Measurements from ENCODE around the gene TGFBR2. TPM values are rescaled to one million over a fixed set of nuclear protein-coding genes. Genes with fewer than 3 reads are reported as not detected.

Gene TGFBR2
- total and polyA plus RNA-seq, 2 experiments from 2014 or later = 135 to 188 TPM

DNA sequence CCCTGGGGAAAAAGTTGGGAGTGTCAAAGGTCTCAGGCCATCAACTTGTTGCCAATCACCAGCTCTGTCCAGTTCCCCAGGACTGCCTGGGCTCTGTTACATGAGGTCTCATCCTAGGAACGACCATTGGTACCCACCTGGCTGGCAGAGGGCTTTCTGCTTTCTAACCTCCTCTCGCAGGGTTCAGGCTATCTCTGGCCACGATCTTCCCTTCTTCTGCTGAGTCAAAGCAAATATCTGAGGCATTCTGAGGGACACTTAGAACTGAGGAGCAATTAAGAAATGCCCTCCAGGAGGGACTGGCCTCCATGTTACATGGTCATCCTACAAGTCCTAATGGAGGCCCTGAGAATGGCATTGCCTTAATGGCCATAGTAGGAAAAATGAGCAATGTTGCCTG, 77.4 kb downstream of the TGFBR2 start:
- Histone ChIP-seq H4K20me1 (ENCODE audit: insufficient read depth) (no peaks in the 10 kb centered on the region), H3K9me3 (ENCODE audit: low read depth) (no peaks in the 10 kb centered on the region), H3K4me2 (ENCODE audit: unreplicated experiment) (no peak overlapping the region), H3K27me3 (replicated peaks; ENCODE audit: insufficient read depth) (no peaks in the 10 kb centered on the region), H3K4me3 (no peak overlapping the region), H3K27ac (no peak overlapping the region), H3F3A (ENCODE audit: insufficient read depth) (peaks cover 53% of the 10 kb centered on the region), H3K4me1 (ENCODE audit: insufficient read depth) (peaks cover 46% of the 10 kb centered on the region), H3K79me2 (ENCODE audit: insufficient read depth) (peaks cover 85% of the 10 kb centered on the region), H3K9ac (no peak overlapping the region), H3K9me2 (ENCODE audit: insufficient read depth) (no peaks in the 10 kb centered on the region), H3K36me3 (ENCODE audit: low read depth) (peaks cover 52% of the 10 kb centered on the region), H2AFZ (no peak overlapping the region)
- TF ChIP-seq EZH2phosphoT487 (IDR thresholded peaks at IDR 0.05; ENCODE audit: insufficient read depth, low read depth) = no peak
- no peak for TF ChIP-seq EZH2 (IDR thresholded peaks at IDR 0.05; ENCODE audit: insufficient read depth, poor library complexity, severe bottlenecking)
- DNase-seq = no peak
- 83 to 86% methylated on average over 3 of the region's 3 CpGs for WGBS, 2 experiments (ENCODE audit: low coverage in 1 of 2, low lambda C conversion rate in 2 of 2, missing lambda C conversion rate in 2 of 2)
- in situ Hi-C loops (cut with MboI) = no loop called here

GRCh38 chr3:30684356-30684755, 78.0 kb downstream of the TGFBR2 start:
- Histone ChIP-seq H3K79me2 (ENCODE audit: insufficient read depth) (peaks cover 79% of the 10 kb centered on the region), H4K20me1 (ENCODE audit: insufficient read depth) (no peaks in the 10 kb centered on the region), H3K9me3 (ENCODE audit: low read depth) (no peaks in the 10 kb centered on the region), H3K4me1 (ENCODE audit: insufficient read depth) (peaks cover 52% of the 10 kb centered on the region), H3F3A (ENCODE audit: insufficient read depth) (peaks cover 59% of the 10 kb centered on the region), H3K36me3 (ENCODE audit: low read depth) (peaks cover 48% of the 10 kb centered on the region), H3K9ac (no peak overlapping the region), H3K9me2 (ENCODE audit: insufficient read depth) (no peaks in the 10 kb centered on the region), H3K4me3 (no peak overlapping the region), H3K27me3 (replicated peaks; ENCODE audit: insufficient read depth) (no peaks in the 10 kb centered on the region), H3K27ac (no peak overlapping the region), H3K4me2 (ENCODE audit: unreplicated experiment) (no peak overlapping the region), H2AFZ (no peak overlapping the region)
- WGBS, 2 experiments (ENCODE audit: low coverage in 1 of 2, low lambda C conversion rate in 2 of 2, missing lambda C conversion rate in 2 of 2) = 88 to 91% methylated on average over 3 of the region's 3 CpGs
- no peak for TF ChIP-seq EZH2 (IDR thresholded peaks at IDR 0.05; ENCODE audit: insufficient read depth, poor library complexity, severe bottlenecking)
- no peak for TF ChIP-seq EZH2phosphoT487 (IDR thresholded peaks at IDR 0.05; ENCODE audit: insufficient read depth, low read depth)
- in situ Hi-C loops (cut with MboI) = no loop called here
- DNase-seq = no peak

DNA sequence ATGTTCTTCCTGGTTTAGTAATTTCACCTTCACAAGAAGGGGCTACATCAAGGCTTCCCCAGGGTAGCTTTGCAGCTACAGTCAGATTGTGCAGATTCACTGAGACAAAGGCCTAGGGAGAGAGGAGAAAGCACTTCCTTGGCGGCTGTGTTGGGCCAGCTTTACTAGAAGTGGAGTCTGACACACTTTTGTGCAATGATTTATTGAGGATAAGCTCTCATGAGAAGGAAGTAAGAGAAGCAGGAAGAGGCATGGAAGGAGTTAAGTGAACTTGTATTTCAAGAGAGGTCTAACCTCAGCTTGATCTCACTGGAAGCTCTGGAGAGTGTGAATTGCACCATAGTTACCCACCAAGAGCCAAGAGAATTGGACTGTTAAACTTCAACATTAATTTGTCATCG, 78.9 kb downstream of the TGFBR2 start:
- in situ Hi-C loops (cut with MboI) = no loop called here
- no peak for DNase-seq
- TF ChIP-seq EZH2phosphoT487 (IDR thresholded peaks at IDR 0.05; ENCODE audit: insufficient read depth, low read depth) (no peak), EZH2 (IDR thresholded peaks at IDR 0.05; ENCODE audit: insufficient read depth, poor library complexity, severe bottlenecking) (no peak)
- H3F3A ChIP-seq (ENCODE audit: insufficient read depth) = peaks cover 68% of the 10 kb centered on the region
- WGBS, 2 experiments (ENCODE audit: low coverage in 1 of 2, low lambda C conversion rate in 2 of 2, missing lambda C conversion rate in 2 of 2) = 96 to 100% methylated on average over 2 of the region's 2 CpGs
- no peaks in the 10 kb centered on the region for H4K20me1 ChIP-seq (ENCODE audit: insufficient read depth)
- no peaks in the 10 kb centered on the region for H3K27me3 ChIP-seq (replicated peaks; ENCODE audit: insufficient read depth)
- peaks cover 75% of the 10 kb centered on the region for H3K79me2 ChIP-seq (ENCODE audit: insufficient read depth)
- H2AFZ ChIP-seq = no peak overlapping the region
- H3K4me2 ChIP-seq (ENCODE audit: unreplicated experiment) = no peak overlapping the region
- H3K9me2 ChIP-seq (ENCODE audit: insufficient read depth) = no peaks in the 10 kb centered on the region
- no peak overlapping the region for H3K27ac ChIP-seq
- H3K4me1 ChIP-seq (ENCODE audit: insufficient read depth) = peaks cover 61% of the 10 kb centered on the region
- H3K9ac ChIP-seq = no peak overlapping the region
- H3K36me3 ChIP-seq (ENCODE audit: low read depth) = peaks cover 44% of the 10 kb centered on the region
- H3K9me3 ChIP-seq (ENCODE audit: low read depth) = no peaks in the 10 kb centered on the region
- no peak overlapping the region for H3K4me3 ChIP-seq

DNA sequence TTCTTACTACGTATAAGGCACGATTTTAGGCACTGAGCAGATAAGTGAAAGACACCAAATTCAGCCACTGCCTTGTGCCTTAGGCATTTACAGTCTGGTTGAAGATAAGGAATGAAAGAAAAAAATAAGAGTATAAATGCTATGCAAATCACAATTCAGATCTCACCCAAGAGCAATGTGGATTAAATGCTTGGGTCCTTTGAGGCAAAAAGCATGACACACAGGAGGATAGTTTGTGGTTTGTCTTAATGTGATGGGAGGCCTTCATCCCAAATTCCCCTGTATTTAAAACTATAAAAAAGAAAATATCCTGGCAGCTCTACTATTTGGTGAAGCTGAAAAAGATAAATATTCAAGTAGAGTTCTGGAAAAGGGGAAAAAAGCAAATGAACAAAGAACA, 79.8 kb downstream of the TGFBR2 start:
- peaks cover 63% of the 10 kb centered on the region for H3F3A ChIP-seq (ENCODE audit: insufficient read depth)
- no peaks in the 10 kb centered on the region for H3K9me3 ChIP-seq (ENCODE audit: low read depth)
- H3K79me2 ChIP-seq (ENCODE audit: insufficient read depth) = peaks cover 69% of the 10 kb centered on the region
- DNase-seq = no peak
- in situ Hi-C loops (cut with MboI) = no loop called here
- 98 to 100% methylated on average over 2 of the region's 2 CpGs for WGBS, 2 experiments (ENCODE audit: low coverage in 1 of 2, low lambda C conversion rate in 2 of 2, missing lambda C conversion rate in 2 of 2)
- peaks cover 44% of the 10 kb centered on the region for H3K36me3 ChIP-seq (ENCODE audit: low read depth)
- H3K27me3 ChIP-seq (replicated peaks; ENCODE audit: insufficient read depth) = no peaks in the 10 kb centered on the region
- peaks cover 55% of the 10 kb centered on the region for H3K4me1 ChIP-seq (ENCODE audit: insufficient read depth)
- no peak overlapping the region for H3K27ac ChIP-seq
- no peak overlapping the region for H3K4me2 ChIP-seq (ENCODE audit: unreplicated experiment)
- TF ChIP-seq EZH2 (IDR thresholded peaks at IDR 0.05; ENCODE audit: insufficient read depth, poor library complexity, severe bottlenecking) (no peak), EZH2phosphoT487 (IDR thresholded peaks at IDR 0.05; ENCODE audit: insufficient read depth, low read depth) (no peak)
- H3K9me2 ChIP-seq (ENCODE audit: insufficient read depth) = no peaks in the 10 kb centered on the region
- no peak overlapping the region for H2AFZ ChIP-seq
- H4K20me1 ChIP-seq (ENCODE audit: insufficient read depth) = no peaks in the 10 kb centered on the region
- no peak overlapping the region for H3K4me3 ChIP-seq
- H3K9ac ChIP-seq = no peak overlapping the region

DNA sequence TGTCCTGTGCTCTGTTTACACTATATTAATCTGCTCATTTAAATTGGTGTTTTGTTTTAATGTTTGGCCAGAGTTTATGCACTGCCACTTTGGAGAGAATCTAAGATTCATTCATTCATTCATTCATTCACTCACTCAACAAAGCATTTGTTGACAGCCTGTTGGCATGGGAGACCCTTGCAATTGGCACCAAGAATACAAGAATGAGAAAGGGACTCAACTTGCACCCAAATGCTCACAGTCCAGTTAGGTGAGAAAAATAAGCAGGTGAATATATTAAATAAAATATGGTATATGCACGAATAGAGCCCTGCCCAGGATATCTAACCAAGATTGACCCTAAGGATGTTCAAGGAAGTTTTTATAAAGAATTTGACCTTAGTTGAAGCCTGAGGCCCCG, 80.4 kb downstream of the TGFBR2 start:
- TF ChIP-seq EZH2phosphoT487 (IDR thresholded peaks at IDR 0.05; ENCODE audit: insufficient read depth, low read depth) (no peak), EZH2 (IDR thresholded peaks at IDR 0.05; ENCODE audit: insufficient read depth, poor library complexity, severe bottlenecking) (no peak)
- Histone ChIP-seq H3K4me1 (ENCODE audit: insufficient read depth) (peaks cover 49% of the 10 kb centered on the region), H2AFZ (no peak overlapping the region), H3K36me3 (ENCODE audit: low read depth) (peaks cover 44% of the 10 kb centered on the region), H3K9me2 (ENCODE audit: insufficient read depth) (no peaks in the 10 kb centered on the region), H4K20me1 (ENCODE audit: insufficient read depth) (no peaks in the 10 kb centered on the region), H3F3A (ENCODE audit: insufficient read depth) (peaks cover 57% of the 10 kb centered on the region), H3K9me3 (ENCODE audit: low read depth) (no peaks in the 10 kb centered on the region), H3K4me3 (no peak overlapping the region), H3K4me2 (ENCODE audit: unreplicated experiment) (no peak overlapping the region), H3K27me3 (replicated peaks; ENCODE audit: insufficient read depth) (no peaks in the 10 kb centered on the region), H3K27ac (no peak overlapping the region), H3K9ac (no peak overlapping the region), H3K79me2 (ENCODE audit: insufficient read depth) (peaks cover 69% of the 10 kb centered on the region)
- 96 to 99% methylated on average over 2 of the region's 2 CpGs for WGBS, 2 experiments (ENCODE audit: low coverage in 1 of 2, low lambda C conversion rate in 2 of 2, missing lambda C conversion rate in 2 of 2)
- in situ Hi-C loops (cut with MboI) = no loop called here
- DNase-seq = no peak
